Ishikawa (cell line): Measurements from ENCODE around the gene ROBO2.

Experiments
- CEBPB ChIP-seq: IDR thresholded peaks from 2 replicates; pipeline ENCODE4 v1.6.1; 2012
- CREB1 ChIP-seq: IDR thresholded peaks from 2 replicates; pipeline ENCODE4 v1.6.1; 2012; ENCODE audit warnings: low read depth
- EGR1 ChIP-seq: IDR thresholded peaks from 2 replicates; pipeline ENCODE4 v1.6.1; 2012
- EP300 ChIP-seq: IDR thresholded peaks from 2 replicates; pipeline ENCODE4 v1.6.1; 2012; ENCODE audit warnings: borderline replicate concordance
- FOXM1 ChIP-seq: IDR thresholded peaks from 2 replicates; pipeline ENCODE4 v1.6.1; 2012; ENCODE audit warnings: low read depth, borderline replicate concordance
- MAX ChIP-seq: IDR thresholded peaks from 2 replicates; pipeline ENCODE4 v1.6.1; 2012
- NFIC ChIP-seq: IDR thresholded peaks from 2 replicates; pipeline ENCODE4 v1.6.1; 2012
- RAD21 ChIP-seq: IDR thresholded peaks from 2 replicates; pipeline ENCODE4 v1.6.1; 2012; ENCODE audit warnings: low read depth
- REST ChIP-seq: IDR thresholded peaks from 2 replicates; pipeline ENCODE4 v1.6.1; 2012; ENCODE audit warnings: low read depth, mild to moderate bottlenecking
- TAF1 ChIP-seq: IDR thresholded peaks from 2 replicates; pipeline ENCODE4 v1.6.1; 2012; ENCODE audit warnings: low read depth, mild to moderate bottlenecking
- TCF12 ChIP-seq: IDR thresholded peaks from 2 replicates; pipeline ENCODE4 v1.6.1; 2012; ENCODE audit warnings: low read depth
- TEAD4 ChIP-seq: IDR thresholded peaks from 2 replicates; pipeline ENCODE4 v1.6.1; 2012
- USF1 ChIP-seq: IDR thresholded peaks from 2 replicates; pipeline ENCODE4 v1.6.1; 2012
- YY1 ChIP-seq: IDR thresholded peaks from 2 replicates; pipeline ENCODE4 v1.6.1; 2012; ENCODE audit warnings: low read depth
- ZBTB7A ChIP-seq: IDR thresholded peaks from 2 replicates; pipeline ENCODE4 v1.6.1; 2012; ENCODE audit warnings: low read depth

Gene ROBO2

GRCh38 chr3:77685713-77686112 lies 645.8 kb downstream of the ROBO2 start:
- TF ChIP-seq MAX (no peak), USF1 (no peak), TAF1 (no peak), ZBTB7A (no peak), RAD21 (no peak), CREB1 (no peak), TEAD4 (no peak), FOXM1 (no peak), REST (no peak), CEBPB (no peak), NFIC (no peak), YY1 (no peak), EP300 (no peak), TCF12 (no peak), EGR1 (no peak)

GRCh38 chr3:77686560-77686959 lies 646.7 kb downstream of the ROBO2 start:
- no peak for TF ChIP-seq CREB1
- TF ChIP-seq MAX, result no peak
- TF ChIP-seq ZBTB7A, result no peak
- no peak for TF ChIP-seq EP300
- no peak for TF ChIP-seq TEAD4
- TF ChIP-seq FOXM1, result no peak
- TF ChIP-seq TCF12, result no peak
- no peak for TF ChIP-seq CEBPB
- no peak for TF ChIP-seq USF1
- no peak for TF ChIP-seq EGR1
- TF ChIP-seq TAF1, result no peak
- TF ChIP-seq NFIC, result no peak
- no peak for TF ChIP-seq REST
- TF ChIP-seq YY1, result no peak
- TF ChIP-seq RAD21, result no peak

- TF ChIP-seq NFIC (no peak), RAD21 (no peak), FOXM1 (no peak), EP300 (no peak), TEAD4 (no peak), YY1 (no peak), USF1 (no peak), TCF12 (no peak), CEBPB (no peak), ZBTB7A (no peak), REST (no peak), MAX (no peak), TAF1 (no peak), EGR1 (no peak), CREB1 (no peak)
These were observed 647.6 kb downstream of the ROBO2 start for GRCh38 chr3:77687545-77687944.

GRCh38 chr3:77690284-77690845 lies 650.5 kb downstream of the ROBO2 start:
- TF ChIP-seq REST (no peak), CEBPB (no peak), ZBTB7A (no peak), TAF1 (no peak), EGR1 (no peak), USF1 (no peak), FOXM1 (no peak), CREB1 (no peak)
